HuH-7 (cell line): ENCODE measurements around the gene CRYBA4.
A peak's percentile ranks its signal among the peaks of the same experiment; 100 is the strongest.

Source experiments
- DNase-seq: peaks from one replicate; pipeline ENCODE4 v3.0.0; 2011; ENCODE audit warnings: low spot score

Gene CRYBA4

GRCh38 chr22:26660961-26661578 is 39.3 kb downstream of the CRYBA4 start:
- no peak for DNase-seq

GRCh38 chr22:26662160-26662559 is 40.4 kb downstream of the CRYBA4 start:
- no peak for DNase-seq

- no peak for DNase-seq
Observed at GRCh38 chr22:26663374-26663923, 41.7 kb downstream of the CRYBA4 start.

- DNase-seq = no peak
Observed at GRCh38 chr22:26665813-26666231, 44.1 kb downstream of the CRYBA4 start.

GRCh38 chr22:26667140-26667539 is 45.4 kb downstream of the CRYBA4 start:
- DNase-seq = no peak

GRCh38 chr22:26669060-26669481 is 47.3 kb downstream of the CRYBA4 start:
- peak; percentile 29 for DNase-seq

GRCh38 chr22:26670459-26670858 is 48.7 kb downstream of the CRYBA4 start:
- no peak for DNase-seq

- no peak for DNase-seq
Observed at GRCh38 chr22:26671317-26672059, 49.7 kb downstream of the CRYBA4 start.

GRCh38 chr22:26672060-26672471 is 50.3 kb downstream of the CRYBA4 start:
- no peak for DNase-seq

GRCh38 chr22:26672590-26673468 is 51.1 kb downstream of the CRYBA4 start:
- DNase-seq = peak; percentile 56

- DNase-seq = no peak
Observed at GRCh38 chr22:26673486-26673885, 51.7 kb downstream of the CRYBA4 start.

GRCh38 chr22:26674211-26675190 is 52.7 kb downstream of the CRYBA4 start:
- no peak for DNase-seq

GRCh38 chr22:26675687-26676268 is 54.0 kb downstream of the CRYBA4 start:
- no peak for DNase-seq

- no peak for DNase-seq
Observed at GRCh38 chr22:26677217-26677616, 55.5 kb downstream of the CRYBA4 start.

GRCh38 chr22:26679003-26679629 is 57.4 kb downstream of the CRYBA4 start:
- DNase-seq = peak; percentile 79
